ENCODE measurements around the gene PLIN5.

PLIN5 gene

DNA sequence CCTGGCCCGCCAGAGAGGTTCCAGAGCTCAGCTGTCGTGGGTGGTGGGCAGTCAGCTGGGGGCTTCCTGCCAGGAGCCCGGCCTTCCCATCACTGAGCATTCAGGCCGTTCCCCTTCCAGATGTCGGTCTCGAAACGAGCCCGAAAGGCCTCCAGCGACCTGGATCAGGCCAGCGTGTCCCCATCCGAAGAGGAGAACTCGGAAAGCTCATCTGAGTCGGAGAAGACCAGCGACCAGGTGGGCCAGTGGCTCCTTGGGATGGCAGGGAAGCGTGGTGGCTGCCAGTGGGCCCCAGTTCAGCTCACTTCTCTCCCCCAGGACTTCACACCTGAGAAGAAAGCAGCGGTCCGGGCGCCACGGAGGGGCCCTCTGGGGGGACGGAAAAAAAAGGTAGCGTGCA, 43.6 kb downstream of the PLIN5 start:
- DNase-seq (ENCODE audit: low read depth in 2 of 2), result no peak

DNA sequence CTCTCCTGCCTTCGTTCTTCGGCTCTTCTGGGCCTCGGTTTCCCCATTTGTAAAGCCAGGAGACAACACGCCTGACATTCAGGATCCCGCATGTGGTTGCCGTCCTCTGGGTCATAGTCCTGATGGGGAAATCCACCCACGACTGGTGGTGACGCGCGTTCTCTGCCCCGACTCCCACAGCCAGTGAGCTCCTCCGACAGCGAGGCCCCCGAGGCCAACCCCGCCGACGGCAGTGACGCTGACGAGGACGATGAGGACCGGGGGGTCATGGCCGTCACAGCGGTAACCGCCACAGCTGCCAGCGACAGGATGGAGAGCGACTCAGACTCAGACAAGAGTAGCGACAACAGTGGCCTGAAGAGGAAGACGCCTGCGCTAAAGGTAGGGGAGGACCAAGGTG, 46.5 kb downstream of the PLIN5 start:
- DNase-seq (ENCODE audit: low read depth in 2 of 2), result no peak

DNA sequence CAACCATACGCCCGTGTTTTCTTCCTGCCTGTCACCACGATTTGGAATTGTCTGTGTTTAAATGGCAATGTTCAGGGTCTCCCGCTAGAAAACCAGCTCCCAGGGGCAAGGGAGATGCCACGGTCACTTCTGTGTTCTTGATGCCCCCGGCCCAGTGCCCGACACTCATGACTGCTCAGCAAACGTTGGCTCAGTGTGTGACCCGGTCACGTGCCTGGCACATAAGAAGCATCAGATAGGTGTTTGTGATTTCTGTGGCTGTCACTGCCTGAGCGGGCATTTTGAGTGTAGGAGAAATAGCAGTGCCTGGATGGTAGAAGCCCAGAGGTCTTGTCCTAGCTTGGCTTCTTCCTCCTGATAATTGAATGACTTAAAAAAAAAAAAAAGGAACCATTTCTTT, 47.5 kb downstream of the PLIN5 start:
- DNase-seq (ENCODE audit: low read depth in 2 of 2), result no peak

DNA sequence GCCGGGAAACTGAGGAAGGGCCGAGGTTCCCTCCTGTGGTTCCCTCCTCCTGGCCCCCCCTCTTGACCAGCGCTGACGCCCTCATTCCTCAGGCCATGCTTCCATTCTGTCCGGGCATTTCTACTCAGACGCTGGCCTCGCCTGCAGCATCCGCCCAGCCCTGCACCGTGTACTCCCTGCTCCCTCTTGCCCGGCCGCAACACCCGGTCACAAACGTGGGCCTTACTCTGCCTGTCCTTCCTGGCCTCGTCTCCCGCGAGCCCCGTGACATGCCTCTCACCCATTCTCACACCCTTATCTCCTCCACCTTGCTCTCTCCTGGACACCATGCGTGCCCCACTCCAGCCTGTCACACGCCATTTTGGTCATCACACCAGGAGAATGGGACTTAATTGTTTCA, 51.6 kb downstream of the PLIN5 start:
- no peak for DNase-seq (ENCODE audit: low read depth in 2 of 2)

DNA sequence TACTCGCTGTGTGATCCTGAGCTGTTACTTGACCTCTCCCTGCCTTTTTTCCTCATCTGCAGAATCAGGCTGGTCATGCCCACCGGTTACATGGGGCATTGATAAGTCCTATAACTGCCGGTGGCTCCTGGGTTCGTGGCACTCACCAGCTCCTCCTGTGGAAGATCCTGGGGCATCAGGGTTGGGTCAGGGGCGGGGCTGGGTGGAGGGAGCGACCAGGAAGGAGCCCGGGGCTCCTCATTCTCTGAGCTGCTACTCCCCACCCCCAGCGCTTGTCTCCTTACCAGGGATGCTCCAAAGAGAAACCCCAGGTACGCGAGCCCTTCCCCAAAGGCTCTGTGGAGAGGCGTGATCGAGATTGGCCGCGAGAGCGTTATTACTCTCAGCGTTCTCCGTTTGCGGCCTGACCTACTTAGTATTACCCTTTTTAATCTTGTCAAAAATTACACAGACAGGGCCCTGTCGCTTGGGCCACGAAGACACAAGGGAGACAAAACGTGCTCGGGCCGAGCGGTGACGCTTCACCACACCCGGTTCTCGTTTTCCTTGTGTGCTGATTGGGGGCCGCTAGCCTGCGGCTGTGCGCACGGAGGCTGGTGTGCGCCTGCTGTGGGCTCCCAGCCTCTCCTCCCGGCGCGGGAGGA, 52.2 kb downstream of the PLIN5 start:
- DNase-seq (ENCODE audit: low read depth in 2 of 2), result no peak

DNA sequence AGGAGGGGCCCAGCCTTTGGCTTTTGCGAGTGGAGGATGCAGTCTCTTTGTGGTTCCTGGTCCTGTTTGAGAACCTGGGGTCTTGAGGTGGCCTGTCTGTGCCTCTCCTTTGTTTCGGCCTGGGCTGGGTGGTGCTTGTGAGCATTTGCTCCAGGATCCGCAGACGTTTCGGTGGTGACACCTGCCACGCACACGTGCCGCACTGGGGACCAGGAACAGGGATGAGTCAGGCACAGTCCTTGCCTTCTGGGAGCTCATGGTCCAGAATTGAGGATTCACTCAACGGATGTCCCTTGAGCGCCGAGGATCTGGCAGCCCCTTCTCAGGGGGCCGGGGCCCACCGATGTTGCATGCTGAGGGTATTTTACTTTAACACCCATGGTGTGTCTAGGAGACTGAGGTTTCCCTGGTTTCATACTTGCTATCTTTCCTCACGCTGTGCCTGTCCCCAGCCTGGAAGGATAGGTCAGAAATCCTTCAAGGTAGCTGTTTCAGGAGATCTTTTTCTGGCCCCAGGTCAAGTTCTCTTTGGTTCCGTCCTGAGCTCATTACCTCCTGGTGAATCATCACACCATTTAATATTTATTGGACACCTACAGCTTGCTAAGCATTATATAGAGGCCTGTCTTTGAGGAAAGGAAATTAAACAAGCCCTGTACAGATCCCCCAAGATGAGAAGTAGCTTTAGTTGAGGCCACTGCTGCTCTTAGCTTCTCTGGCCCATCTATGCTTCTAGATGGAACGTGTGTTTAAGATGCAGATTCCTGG, 57.8 kb downstream of the PLIN5 start:
- DNase-seq (ENCODE audit: low read depth in 2 of 2), result no peak

DNA sequence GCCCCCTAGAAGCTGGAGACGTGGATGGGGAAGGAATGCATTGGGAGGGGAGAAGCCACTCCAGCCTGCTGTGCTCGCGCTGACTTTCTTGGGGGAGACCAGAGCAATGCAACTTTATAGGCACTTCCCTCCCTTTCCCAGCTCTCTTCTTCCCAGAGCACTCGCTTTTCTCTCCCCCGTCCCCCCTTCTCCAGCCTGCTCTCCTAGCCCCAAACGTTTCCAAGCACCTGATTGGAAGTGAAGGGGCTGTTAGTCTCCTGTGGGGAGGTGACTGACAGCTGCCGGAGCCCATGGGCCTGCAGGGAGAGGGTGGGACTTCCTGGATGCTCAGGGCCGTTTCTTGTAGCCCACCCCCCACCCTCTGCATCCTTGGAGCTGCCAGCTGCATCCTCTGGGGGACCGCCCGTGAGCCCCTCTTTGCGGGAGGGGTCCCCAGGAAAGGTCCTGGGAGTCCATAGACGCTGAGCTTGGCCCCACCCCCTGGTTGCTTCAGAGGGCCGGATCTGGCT, 60.5 kb downstream of the PLIN5 start:
- no peak for DNase-seq (ENCODE audit: low read depth in 2 of 2)

DNA sequence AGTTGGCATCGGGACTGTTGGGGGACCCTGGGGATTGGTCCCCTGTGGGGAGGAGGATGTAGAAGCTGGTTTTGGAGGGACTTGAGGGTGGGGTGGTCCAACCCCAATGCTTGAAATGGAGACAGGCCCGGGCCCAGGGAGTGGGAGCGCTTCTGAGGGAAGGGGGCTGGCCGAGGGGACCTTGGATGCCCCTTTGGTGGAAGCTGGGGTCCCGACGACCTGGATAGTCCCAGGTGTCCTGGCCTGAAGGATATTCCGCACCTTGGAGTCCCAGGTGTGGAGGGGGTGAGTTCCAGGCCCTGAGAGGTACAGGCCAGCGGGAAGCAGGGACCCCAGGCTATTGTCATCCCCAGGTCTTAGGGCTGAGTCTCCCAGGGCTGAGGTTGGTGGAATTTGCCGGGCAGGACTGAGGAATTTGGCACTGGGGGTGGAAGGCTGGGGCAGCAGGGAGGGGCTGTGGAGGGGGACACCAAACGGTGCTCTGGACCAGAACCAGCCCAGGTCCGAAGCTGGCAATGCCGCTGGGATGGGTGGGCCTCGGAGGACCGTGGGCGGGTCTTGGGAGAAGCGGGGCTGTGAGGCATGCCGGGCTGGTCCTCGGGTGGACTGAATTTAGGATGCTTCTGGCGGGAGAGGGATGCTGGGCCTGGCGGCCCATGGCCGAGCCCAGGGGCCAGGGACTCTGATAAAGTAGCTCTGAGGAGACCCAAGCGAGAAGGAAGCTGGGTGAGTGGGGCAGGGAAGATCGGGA, 61.1 kb downstream of the PLIN5 start:
- no peak for DNase-seq (ENCODE audit: low read depth in 2 of 2)

DNA sequence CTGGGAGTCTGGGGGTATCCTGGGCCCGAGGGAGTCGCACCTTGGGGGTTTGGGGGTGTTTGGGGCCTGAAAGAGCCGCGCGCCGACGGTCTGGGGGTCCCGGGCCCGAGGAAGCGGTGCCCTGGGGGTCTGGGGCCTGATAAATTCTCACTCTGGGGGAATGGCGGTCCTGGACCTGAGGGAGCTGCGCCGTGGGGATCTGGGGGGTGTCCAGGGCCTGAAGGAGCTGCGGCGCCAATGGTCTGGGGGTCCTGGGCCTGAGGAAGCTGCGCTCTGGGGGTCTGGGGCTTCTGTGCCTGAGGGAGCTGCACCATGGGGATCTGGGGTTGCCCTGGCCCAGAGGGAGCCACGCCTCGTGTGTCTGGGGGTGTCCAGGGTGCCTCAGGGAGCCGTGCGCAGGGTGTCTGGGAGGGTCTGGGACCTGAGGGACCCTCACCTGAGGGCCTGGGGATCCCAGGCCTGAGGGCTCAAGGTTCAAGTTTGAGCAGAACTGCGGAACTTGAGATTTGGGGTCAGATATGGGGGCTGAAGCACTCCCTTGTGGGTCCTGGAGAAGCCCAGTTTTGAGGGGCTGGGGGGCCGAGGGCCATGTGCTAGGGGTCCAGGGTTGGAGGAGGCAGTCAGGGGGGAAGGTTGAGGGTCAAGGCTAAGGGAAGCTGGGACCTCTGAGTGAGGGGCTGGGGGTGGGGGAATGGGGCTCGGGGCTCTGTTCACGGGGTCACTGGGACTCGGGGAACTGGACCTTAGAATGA, 61.8 kb downstream of the PLIN5 start:
- no peak for DNase-seq (ENCODE audit: low read depth in 2 of 2)
